ENCODE results near the gene SENP2. TPM values are rescaled to one million over a fixed set of nuclear protein-coding genes. Genes with fewer than 3 reads are reported as not detected.
A peak's percentile ranks its signal among the peaks of the same experiment; 100 is the strongest.
"Not testable (repeated sequence)": the region's sequence is repeated elsewhere in the genome, so short reads cannot be mapped to it uniquely, and the experiment has no call there.

The SENP2 gene
- polyA plus RNA-seq, 3 donors = 42.4 to 57.0 (median 46.9) TPM

- DNase-seq (ENCODE audit: low read depth in 3 of 3, low spot score in 2 of 3) = no peak
Observed at GRCh38 chr3:185646382-185647133, 60.5 kb downstream of the SENP2 start.

DNA sequence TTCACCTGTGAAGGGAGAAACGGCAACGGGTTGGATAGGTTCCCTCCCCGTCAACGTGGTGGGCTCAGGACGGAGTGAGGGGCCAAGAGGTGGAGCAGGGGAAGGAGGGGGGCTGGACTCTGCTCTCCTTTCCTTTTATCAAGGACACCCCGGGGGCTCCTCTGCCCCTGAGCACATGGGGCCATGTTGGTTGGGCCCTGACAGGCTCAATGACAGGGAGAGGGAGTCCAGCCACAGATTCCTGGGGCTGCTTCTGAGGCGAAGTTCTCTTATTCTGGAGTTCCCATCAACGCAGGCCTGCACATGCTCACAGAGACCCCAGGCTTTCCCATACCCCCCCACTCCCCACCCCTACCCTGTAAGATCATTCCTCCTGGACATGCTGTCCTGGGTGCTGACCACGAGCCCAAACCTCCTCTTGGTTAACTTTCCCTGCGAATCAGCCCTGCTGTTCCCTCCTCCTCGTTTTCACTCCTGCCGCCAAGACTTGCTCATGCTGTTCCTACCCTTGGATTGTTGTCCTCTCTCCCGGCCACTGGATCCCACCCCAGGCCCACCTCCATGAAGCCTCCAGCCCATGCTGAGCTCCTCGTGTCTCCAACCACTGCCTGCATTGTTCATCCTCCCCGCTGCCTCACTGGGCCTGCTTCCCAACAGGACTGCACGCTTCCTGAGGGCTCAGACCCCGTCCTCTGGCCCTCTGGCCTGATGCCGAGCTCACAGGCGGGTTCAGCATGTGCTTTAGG, 61.2 kb downstream of the SENP2 start:
- no peak for DNase-seq (ENCODE audit: low read depth in 3 of 3, low spot score in 2 of 3)

DNA sequence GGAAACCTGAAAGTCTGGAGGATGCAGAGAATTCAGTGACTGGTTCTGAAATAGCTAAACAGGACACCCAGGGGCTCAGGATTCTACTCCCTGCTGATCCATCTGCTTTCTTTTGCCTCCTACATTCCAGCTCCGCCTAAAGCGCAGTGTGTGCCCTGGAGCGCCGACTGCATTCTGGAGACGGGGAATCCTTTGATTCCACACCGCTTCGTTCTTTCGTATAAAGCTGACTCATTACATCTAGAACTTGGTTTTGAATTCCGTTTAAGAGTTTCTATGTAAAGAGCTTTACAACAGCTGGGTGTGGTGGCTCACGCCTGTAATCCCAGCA, 61.8 kb downstream of the SENP2 start:
- no peak for DNase-seq (ENCODE audit: low read depth in 3 of 3, low spot score in 2 of 3)

- no peak for DNase-seq (ENCODE audit: low read depth in 3 of 3, low spot score in 2 of 3)
Observed at GRCh38 chr3:185648396-185648795, 62.3 kb downstream of the SENP2 start.

GRCh38 chr3:185649414-185649813, 63.3 kb downstream of the SENP2 start:
- no peak for DNase-seq (ENCODE audit: low read depth in 3 of 3, low spot score in 2 of 3)

DNA sequence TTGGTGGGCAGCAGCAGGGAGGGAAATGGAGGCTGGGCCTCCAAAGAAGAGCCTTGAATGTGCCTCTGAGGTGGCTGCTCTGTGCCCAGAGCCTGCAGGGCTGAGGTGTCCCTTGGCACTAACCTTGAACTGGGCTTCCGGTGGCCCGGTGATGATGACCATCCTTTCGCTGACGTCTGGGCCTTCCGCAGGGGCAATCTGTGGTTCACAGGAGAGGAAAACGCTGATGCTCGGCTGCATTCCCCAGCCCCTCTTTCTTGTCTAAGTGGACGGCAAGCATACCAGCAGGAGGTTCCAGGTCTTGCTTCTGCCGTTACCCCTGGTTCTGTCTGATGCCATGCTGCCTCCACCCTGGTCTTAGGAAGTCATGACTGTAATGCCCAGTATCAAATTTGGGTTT, 65.9 kb downstream of the SENP2 start:
- no peak for DNase-seq (ENCODE audit: low read depth in 3 of 3, low spot score in 2 of 3)

DNA sequence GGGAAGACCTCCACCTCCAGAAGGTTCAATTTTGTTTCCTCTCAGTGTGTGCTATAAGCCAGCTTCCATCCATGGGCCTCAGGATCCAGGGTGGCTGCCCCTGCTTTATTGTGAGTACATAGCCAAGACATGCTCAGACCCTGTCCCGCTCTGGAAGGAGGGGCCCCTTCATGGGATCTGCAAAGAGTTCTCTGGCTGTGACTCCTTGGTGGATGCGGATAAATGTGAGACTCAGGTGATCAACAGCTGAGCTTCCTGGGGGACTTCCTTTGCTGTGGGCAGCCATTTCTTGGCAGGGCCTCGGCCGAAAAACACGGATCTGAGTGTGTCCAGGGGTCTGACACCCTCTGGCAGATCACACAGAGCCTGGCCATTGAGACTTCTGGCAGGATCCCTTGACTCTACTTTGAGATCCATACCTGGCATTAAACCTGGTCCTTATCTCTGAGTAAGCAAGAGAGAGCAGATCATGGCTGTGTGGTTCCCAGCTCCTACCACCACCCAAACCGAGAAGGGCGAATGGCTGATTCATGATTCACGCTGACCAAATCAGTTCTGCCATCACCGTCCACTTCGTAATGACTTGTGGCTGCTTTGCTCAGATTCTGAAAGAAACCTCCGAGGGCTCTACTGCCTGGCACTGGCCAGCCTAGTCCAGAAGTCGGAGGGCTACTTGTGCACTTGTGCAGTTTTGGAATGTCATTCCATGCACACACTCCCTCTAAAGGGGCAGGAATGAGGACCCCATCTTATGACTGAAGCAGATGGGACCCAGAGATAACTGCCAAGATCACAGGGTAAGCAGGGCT, 68.1 kb downstream of the SENP2 start:
- DNase-seq (ENCODE audit: low read depth in 3 of 3, low spot score in 2 of 3) = no peak

DNA sequence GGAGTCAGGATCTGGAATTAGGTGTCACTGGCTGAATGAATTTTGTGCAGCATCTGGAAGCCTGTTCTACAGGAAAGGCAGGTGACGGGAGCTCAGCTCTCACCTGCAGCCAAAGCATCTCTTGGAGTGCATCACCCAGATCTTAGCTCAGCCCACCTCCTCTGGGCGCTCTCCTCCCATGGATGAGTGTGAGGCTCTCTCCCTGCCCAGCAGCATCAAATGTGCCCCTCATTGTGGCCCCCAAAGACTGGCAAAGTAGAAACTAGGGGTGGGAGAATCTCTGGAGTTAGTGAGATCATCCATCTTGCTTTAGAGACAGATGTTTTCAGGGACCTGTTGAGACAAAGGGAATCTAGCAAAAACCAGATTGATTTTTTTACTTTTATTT, 68.7 kb downstream of the SENP2 start:
- no peak for DNase-seq (ENCODE audit: low read depth in 3 of 3, low spot score in 2 of 3)

- DNase-seq (ENCODE audit: low read depth in 3 of 3, low spot score in 2 of 3) = no peak
Observed at GRCh38 chr3:185655426-185656320, 69.6 kb downstream of the SENP2 start.

- no peak for DNase-seq (ENCODE audit: low read depth in 3 of 3, low spot score in 2 of 3)
Observed at GRCh38 chr3:185656321-185656840, 70.3 kb downstream of the SENP2 start.

GRCh38 chr3:185657211-185657610, 71.1 kb downstream of the SENP2 start:
- DNase-seq (ENCODE audit: low read depth in 3 of 3, low spot score in 2 of 3) = no peak

GRCh38 chr3:185657691-185658503, 71.8 kb downstream of the SENP2 start:
- DNase-seq (ENCODE audit: low read depth in 3 of 3, low spot score in 2 of 3) = no peak

DNA sequence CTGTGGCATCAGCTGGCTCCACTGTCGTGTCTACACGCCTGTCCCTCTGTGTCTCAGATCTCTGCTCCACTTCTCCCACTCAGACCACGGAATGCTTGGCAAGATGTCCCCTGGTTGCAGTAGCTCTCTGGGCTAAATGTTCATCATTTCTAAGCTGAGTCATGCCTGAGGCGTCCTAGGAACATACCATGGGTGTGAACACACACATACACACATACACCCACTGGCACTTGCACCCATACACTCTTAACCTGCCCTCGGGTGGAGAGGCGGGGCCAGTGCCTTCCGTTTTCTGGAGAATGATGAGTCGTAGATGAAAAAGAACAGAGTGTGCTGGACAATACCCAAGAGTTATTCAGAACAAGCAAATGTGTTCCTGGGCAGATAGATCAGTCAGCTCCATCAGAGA, 72.4 kb downstream of the SENP2 start:
- DNase-seq (ENCODE audit: low read depth in 3 of 3, low spot score in 2 of 3) = no peak

- DNase-seq (ENCODE audit: low read depth in 3 of 3, low spot score in 2 of 3) = no peak
Observed at GRCh38 chr3:185658943-185659342, 72.8 kb downstream of the SENP2 start.

GRCh38 chr3:185659942-185660921, 74.1 kb downstream of the SENP2 start:
- peak; percentile 60 to 67 (median 63) for DNase-seq (ENCODE audit: low read depth in 3 of 3, low spot score in 2 of 3)

DNA sequence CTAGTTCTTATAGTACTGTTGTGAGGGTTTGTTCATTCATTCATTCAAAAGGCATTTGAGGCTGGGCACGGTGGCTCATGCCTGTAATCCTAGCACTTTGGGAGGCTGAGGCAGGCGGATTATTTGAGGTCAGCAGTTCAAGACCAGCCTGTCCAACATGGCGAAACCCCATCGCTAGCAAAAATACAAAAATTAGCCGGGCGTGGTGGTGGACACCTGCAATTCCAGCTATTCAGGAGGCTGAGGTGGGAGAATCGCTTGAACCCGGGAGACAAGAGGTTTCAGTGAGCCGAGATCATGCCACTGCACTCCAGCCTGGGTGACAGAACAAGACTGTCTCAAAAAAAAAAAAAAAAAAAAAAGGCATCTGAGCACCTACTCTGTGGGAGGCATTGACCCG, 75.2 kb downstream of the SENP2 start:
- not testable (repeated sequence) for DNase-seq (ENCODE audit: low read depth in 3 of 3, low spot score in 2 of 3)

GRCh38 chr3:185661772-185662171, 75.7 kb downstream of the SENP2 start:
- no peak for DNase-seq (ENCODE audit: low read depth in 3 of 3, low spot score in 2 of 3)

DNA sequence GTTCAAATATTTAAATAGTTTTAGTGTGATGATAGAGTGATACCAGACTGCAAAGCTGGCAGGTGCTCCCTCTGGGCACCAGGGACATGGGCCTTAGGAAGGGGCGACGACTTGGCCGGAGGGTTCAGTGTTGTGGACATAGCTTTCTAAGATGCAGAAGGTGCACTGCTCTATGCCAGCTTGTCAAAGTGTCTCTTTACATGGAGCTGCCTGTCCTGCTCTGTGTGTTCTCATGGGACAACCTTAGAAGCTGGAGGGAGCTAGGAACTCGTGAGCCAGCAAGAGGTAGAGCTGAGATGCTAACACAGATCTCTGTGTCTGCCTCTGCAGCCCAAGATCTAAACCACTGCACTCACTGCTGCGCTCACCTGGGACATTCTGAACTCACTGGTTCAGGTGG, 77.8 kb downstream of the SENP2 start:
- no peak for DNase-seq (ENCODE audit: low read depth in 3 of 3, low spot score in 2 of 3)

All from right renal cortex interstitium (tissue), 3 donors.